GM12878 (cell line): ENCODE data around the gene MRPL39. TPM values are rescaled to one million over a fixed set of nuclear protein-coding genes. Genes with fewer than 3 reads are reported as not detected.

ENCODE experiments used
- ETV6 ChIP-seq, 2 experiments: fragments of 450-650 bp in 1 of 2; IDR thresholded peaks in 1 of 2; conservative IDR thresholded peaks in 1 of 2; 2 replicates each; pipeline ENCODE4 v1.6.1; 2014; ENCODE audit warnings: antibody characterized with exemption in 1 of 2, borderline replicate concordance in 1 of 2, low read depth in 1 of 2, mild to moderate bottlenecking in 1 of 2, moderate library complexity in 1 of 2
- ZBTB33 ChIP-seq: fragments of 450-650 bp; IDR thresholded peaks from 2 replicates; pipeline ENCODE4 v1.6.1; 2017; ENCODE audit warnings: mild to moderate bottlenecking
- polyA plus RNA-seq, 11 experiments: library from polyadenylated mRNA; depleted of rRNA in 4 of 11; unstranded in 6 of 11; stranded (reverse) in 5 of 11; fragments of >200 nt; fragmentation: Nextera tagmentation in 4 of 11; fragmentation: Illumina TruSeq in 1 of 11; extraction: Ambion mirVana in 4 of 11; extraction: Trizol in 1 of 11; gene quantifications; 1 replicate in 1 of 11; 2 replicates in 10 of 11; pipeline versions ENCODE4 v1.2.1 to v1.2.3, GENCODE V29; 2011 to 2016; ENCODE audit warnings: inconsistent platforms in 2 of 11, missing spikeins in 2 of 11, low read depth in 1 of 11
- total RNA-seq, 4 experiments: library from RNA; depleted of rRNA in 3 of 4; stranded (reverse); fragments of >200 nt in 3 of 4; fragmentation: Illumina TruSeq in 1 of 4; extraction: Trizol in 1 of 4; gene quantifications; 2 replicates each; pipeline versions ENCODE4 v1.2.1 to v1.2.3, GENCODE V29; 2013 to 2021
- TF ChIP-seq, protein P1 (sequence below): IDR thresholded peaks from 2 replicates; pipeline ENCODE4 v1.6.1; 2011; ENCODE audit warnings: mild to moderate bottlenecking, low read depth, low read length, moderate library complexity; ENCODE audit not compliant: insufficient replicate concordance
- TF ChIP-seq, protein P2 (sequence below): fragments of 450-650 bp; conservative IDR thresholded peaks from 2 replicates; pipeline ENCODE4 v1.6.1; 2017; ENCODE audit warnings: mild to moderate bottlenecking, moderate library complexity

The MRPL39 gene
- total and polyA plus RNA-seq, 10 of the 15 experiments (the other 5 are each of a cell fraction or from before 2014, with no cell fraction given) = 68.8 to 292 (median 120) TPM

GRCh38 chr21:25569084-25569483 lies 38.2 kb downstream of the MRPL39 start (continued):
- no peak for TF ChIP-seq ZBTB33
- TF ChIP-seq ETV6 (conservative IDR thresholded peaks at IDR 0.05 in 1 of 2, IDR thresholded peaks at IDR 0.05 in 1 of 2; ENCODE audit: borderline replicate concordance in 1 of 2, low read depth in 1 of 2) = no peak
- TF ChIP-seq, protein P1, sequence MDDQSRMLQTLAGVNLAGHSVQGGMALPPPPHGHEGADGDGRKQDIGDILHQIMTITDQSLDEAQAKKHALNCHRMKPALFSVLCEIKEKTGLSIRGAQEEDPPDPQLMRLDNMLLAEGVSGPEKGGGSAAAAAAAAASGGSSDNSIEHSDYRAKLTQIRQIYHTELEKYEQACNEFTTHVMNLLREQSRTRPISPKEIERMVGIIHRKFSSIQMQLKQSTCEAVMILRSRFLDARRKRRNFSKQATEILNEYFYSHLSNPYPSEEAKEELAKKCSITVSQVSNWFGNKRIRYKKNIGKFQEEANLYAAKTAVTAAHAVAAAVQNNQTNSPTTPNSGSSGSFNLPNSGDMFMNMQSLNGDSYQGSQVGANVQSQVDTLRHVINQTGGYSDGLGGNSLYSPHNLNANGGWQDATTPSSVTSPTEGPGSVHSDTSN = no peak
- TF ChIP-seq, protein P2, sequence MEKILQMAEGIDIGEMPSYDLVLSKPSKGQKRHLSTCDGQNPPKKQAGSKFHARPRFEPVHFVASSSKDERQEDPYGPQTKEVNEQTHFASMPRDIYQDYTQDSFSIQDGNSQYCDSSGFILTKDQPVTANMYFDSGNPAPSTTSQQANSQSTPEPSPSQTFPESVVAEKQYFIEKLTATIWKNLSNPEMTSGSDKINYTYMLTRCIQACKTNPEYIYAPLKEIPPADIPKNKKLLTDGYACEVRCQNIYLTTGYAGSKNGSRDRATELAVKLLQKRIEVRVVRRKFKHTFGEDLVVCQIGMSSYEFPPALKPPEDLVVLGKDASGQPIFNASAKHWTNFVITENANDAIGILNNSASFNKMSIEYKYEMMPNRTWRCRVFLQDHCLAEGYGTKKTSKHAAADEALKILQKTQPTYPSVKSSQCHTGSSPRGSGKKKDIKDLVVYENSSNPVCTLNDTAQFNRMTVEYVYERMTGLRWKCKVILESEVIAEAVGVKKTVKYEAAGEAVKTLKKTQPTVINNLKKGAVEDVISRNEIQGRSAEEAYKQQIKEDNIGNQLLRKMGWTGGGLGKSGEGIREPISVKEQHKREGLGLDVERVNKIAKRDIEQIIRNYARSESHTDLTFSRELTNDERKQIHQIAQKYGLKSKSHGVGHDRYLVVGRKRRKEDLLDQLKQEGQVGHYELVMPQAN = no peak
- TF ChIP-seq, all 136 proteins: peak for 7
